SK-N-SH treated with all-trans-retinoic acid at 6 μM for 48 hours (cell line): ENCODE results near the gene PARP3.

Experiments
- ATAC-seq: fragments of 200-7000 bp; cut with Tn5 transposase; 3 replicates; pipeline ENCODE4 v1.9.1; 2020; ENCODE audit warnings: mild to moderate bottlenecking, moderate library complexity
- ARNTL ChIP-seq: fragments of 450-650 bp; formaldehyde crosslinking; IDR thresholded peaks from 2 replicates; pipeline ENCODE4 v1.5.0; 2020; ENCODE audit warnings: low read depth, mild to moderate bottlenecking, moderate library complexity, borderline replicate concordance
- BACH2 ChIP-seq: fragments of 250-450 bp; sonication (Bioruptor Pico); IDR thresholded peaks from 2 replicates; pipeline ENCODE4 v1.9.0; 2021; ENCODE audit warnings: mild to moderate bottlenecking, borderline replicate concordance
- CREB5 ChIP-seq: fragments of 250-450 bp; sonication (Bioruptor Pico); IDR thresholded peaks from 2 replicates; pipeline ENCODE4 v1.5.1; 2020; ENCODE audit warnings: low read depth, mild to moderate bottlenecking, moderate library complexity
- CSRNP3 ChIP-seq: fragments of 250-450 bp; sonication (Bioruptor Pico); IDR thresholded peaks from 2 replicates; pipeline ENCODE4 v1.5.1; 2021; ENCODE audit warnings: mild to moderate bottlenecking, moderate library complexity
- ESRRG ChIP-seq: fragments of 250-450 bp; sonication (Bioruptor Pico); IDR thresholded peaks from 2 replicates; pipeline ENCODE4 v1.6.1; 2021; ENCODE audit warnings: mild to moderate bottlenecking
- GLIS3 ChIP-seq: fragments of 250-450 bp; sonication (Bioruptor Pico); IDR thresholded peaks from 2 replicates; pipeline ENCODE4 v1.5.0; 2020; ENCODE audit warnings: mild to moderate bottlenecking, moderate library complexity
- ISL1 ChIP-seq: fragments of 250-450 bp; sonication (Bioruptor Pico); IDR thresholded peaks from 2 replicates; pipeline ENCODE4 v2.1.2; 2022; ENCODE audit warnings: mild to moderate bottlenecking, moderate library complexity
- OSR1 ChIP-seq: fragments of 250-450 bp; sonication (Bioruptor Pico); IDR thresholded peaks from 2 replicates; pipeline ENCODE4 v1.8.0; 2022; ENCODE audit warnings: moderate library complexity, mild to moderate bottlenecking, inconsistent platforms
- PATZ1 ChIP-seq: fragments of 250-450 bp; sonication (Bioruptor Pico); IDR thresholded peaks from 2 replicates; pipeline ENCODE4 v1.8.0; 2020; ENCODE audit warnings: mild to moderate bottlenecking, moderate library complexity, borderline replicate concordance
- POU6F1 ChIP-seq: fragments of 250-450 bp; sonication (Bioruptor Pico); IDR thresholded peaks from 2 replicates; pipeline ENCODE4 v1.8.0; 2021; ENCODE audit warnings: low read depth, mild to moderate bottlenecking, moderate library complexity, borderline replicate concordance
- PPARA ChIP-seq: fragments of 250-450 bp; sonication (Bioruptor Pico); IDR thresholded peaks from 2 replicates; pipeline ENCODE4 v1.5.0; 2020; ENCODE audit warnings: mild to moderate bottlenecking, borderline replicate concordance
- SNAI2 ChIP-seq: fragments of 250-450 bp; sonication (Bioruptor Pico); IDR thresholded peaks from 2 replicates; pipeline ENCODE4 v1.5.0; 2020; ENCODE audit warnings: mild to moderate bottlenecking, moderate library complexity
- TCF4 ChIP-seq: fragments of 250-450 bp; sonication (Bioruptor Pico); IDR thresholded peaks from 2 replicates; pipeline ENCODE4 v1.8.0; 2021; ENCODE audit warnings: mild to moderate bottlenecking, moderate library complexity, borderline replicate concordance
- TOX ChIP-seq: fragments of 250-450 bp; sonication (Bioruptor Pico); IDR thresholded peaks from 2 replicates; pipeline ENCODE4 v1.8.0; 2021; ENCODE audit warnings: mild to moderate bottlenecking, moderate library complexity, borderline replicate concordance
- TSHZ2 ChIP-seq: fragments of 250-450 bp; sonication (Bioruptor Pico); IDR thresholded peaks from 2 replicates; pipeline ENCODE4 v1.5.0; 2020; ENCODE audit warnings: mild to moderate bottlenecking, moderate library complexity
- ZC3H10 ChIP-seq: fragments of 250-450 bp; sonication (Bioruptor Pico); IDR thresholded peaks from 2 replicates; pipeline ENCODE4 v1.5.1; 2021; ENCODE audit warnings: mild to moderate bottlenecking, moderate library complexity
- ZFP3 ChIP-seq: fragments of 250-450 bp; sonication (Bioruptor Pico); IDR thresholded peaks from 2 replicates; pipeline ENCODE4 v1.5.0; 2020; ENCODE audit warnings: mild to moderate bottlenecking, moderate library complexity
- ZFP30 ChIP-seq: fragments of 450-650 bp; formaldehyde crosslinking; IDR thresholded peaks from 2 replicates; pipeline ENCODE4 v1.5.0; 2022; ENCODE audit warnings: mild to moderate bottlenecking, moderate library complexity
- ZNF565 ChIP-seq: fragments of 450-650 bp; formaldehyde crosslinking; conservative IDR thresholded peaks from 2 replicates; pipeline ENCODE4 v1.5.0; 2020; ENCODE audit warnings: low read depth, mild to moderate bottlenecking, moderate library complexity
- ZNF70 ChIP-seq: fragments of 450-650 bp; formaldehyde crosslinking; IDR thresholded peaks from 2 replicates; pipeline ENCODE4 v1.5.0; 2020; ENCODE audit warnings: mild to moderate bottlenecking, moderate library complexity
- ZNF8 ChIP-seq: fragments of 450-650 bp; formaldehyde crosslinking; IDR thresholded peaks from 2 replicates; pipeline ENCODE4 v1.5.0; 2020; ENCODE audit warnings: mild to moderate bottlenecking, moderate library complexity

Gene PARP3

GRCh38 chr3:51941798-51942602 lies at the start of gene PARP3, which contains the start of gene RRP9:
TSS of gene PARP3 (plus strand) at chr3:51942363. CDS start at chr3:51943356, 993 bp downstream.
TSS of gene RRP9 (minus strand) at chr3:51941904. CDS start at chr3:51941867, 37 bp downstream.
- peak; percentile 94 for ATAC-seq
- TF ChIP-seq ESRRG (CRISPR knock-in tag) (0 out of 2 replicates have a peak, but pooled peaks have one; percentile 35), ZFP3 (CRISPR knock-in tag) (0 out of 2 replicates have a peak, but pooled peaks have one; percentile 17), ZNF565 (no peak)

GRCh38 chr3:51894391-51894790 lies 47.8 kb upstream of the PARP3 start:
- TF ChIP-seq ZFP3 (CRISPR knock-in tag) = no peak
- no peak for TF ChIP-seq TOX (CRISPR knock-in tag)
- no peak for TF ChIP-seq ARNTL (CRISPR knock-in tag)
- no peak for TF ChIP-seq GLIS3 (CRISPR knock-in tag)
- no peak for ATAC-seq

DNA sequence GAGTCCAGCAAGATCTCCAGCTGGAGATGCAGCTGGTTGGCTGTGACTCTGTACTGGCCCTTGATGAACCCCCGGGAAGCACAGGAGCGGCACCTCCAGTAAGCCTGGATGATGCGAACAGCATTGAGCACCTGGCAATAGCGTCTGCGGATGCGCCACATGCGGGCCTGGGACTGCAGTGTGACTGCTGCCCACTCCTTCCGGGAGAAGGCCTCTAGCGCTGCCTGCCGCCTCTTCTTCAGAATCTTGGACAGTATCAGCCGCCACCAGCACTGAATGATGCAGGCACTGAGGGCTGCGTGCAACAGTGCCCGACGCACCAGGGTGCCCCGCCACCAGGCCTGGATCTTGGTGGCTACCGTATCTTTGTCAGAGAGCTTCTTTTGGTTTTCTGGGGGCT lies 47.2 kb upstream of the PARP3 start:
- no peak for TF ChIP-seq ZNF70 (CRISPR knock-in tag)
- no peak for TF ChIP-seq ZFP3 (CRISPR knock-in tag)
- no peak for TF ChIP-seq ESRRG (CRISPR knock-in tag)
- TF ChIP-seq ISL1 = no peak
- no peak for TF ChIP-seq ZC3H10 (CRISPR knock-in tag)
- no peak for TF ChIP-seq ARNTL (CRISPR knock-in tag)
- TF ChIP-seq PATZ1 = no peak
- TF ChIP-seq TCF4 (CRISPR knock-in tag) = no peak
- TF ChIP-seq SNAI2 (CRISPR knock-in tag) = no peak
- TF ChIP-seq BACH2 (CRISPR knock-in tag) = no peak
- TF ChIP-seq TOX (CRISPR knock-in tag) = no peak
- no peak for ATAC-seq

GRCh38 chr3:51896607-51897305 lies 45.4 kb upstream of the PARP3 start:
- no peak for ATAC-seq
- TF ChIP-seq SNAI2 (CRISPR knock-in tag) = no peak
- TF ChIP-seq PATZ1 = no peak
- no peak for TF ChIP-seq ESRRG (CRISPR knock-in tag)
- no peak for TF ChIP-seq GLIS3 (CRISPR knock-in tag)
- no peak for TF ChIP-seq ZNF8 (CRISPR knock-in tag)
- no peak for TF ChIP-seq CREB5 (CRISPR knock-in tag)
- TF ChIP-seq CSRNP3 (CRISPR knock-in tag) = no peak
- no peak for TF ChIP-seq POU6F1 (CRISPR knock-in tag)
- TF ChIP-seq ISL1 = no peak
- TF ChIP-seq PPARA (CRISPR knock-in tag) = no peak
- TF ChIP-seq BACH2 (CRISPR knock-in tag) = no peak
- TF ChIP-seq TSHZ2 (CRISPR knock-in tag) = no peak
- no peak for TF ChIP-seq TCF4 (CRISPR knock-in tag)
- TF ChIP-seq ZFP3 (CRISPR knock-in tag) = no peak
- TF ChIP-seq ZFP30 (CRISPR knock-in tag) = no peak
- no peak for TF ChIP-seq ZC3H10 (CRISPR knock-in tag)
- TF ChIP-seq OSR1 = no peak
